Measurements from ENCODE around the gene ZNHIT3.
A peak's percentile ranks its signal among the peaks of the same experiment; 100 is the strongest.

ZNHIT3 gene

DNA sequence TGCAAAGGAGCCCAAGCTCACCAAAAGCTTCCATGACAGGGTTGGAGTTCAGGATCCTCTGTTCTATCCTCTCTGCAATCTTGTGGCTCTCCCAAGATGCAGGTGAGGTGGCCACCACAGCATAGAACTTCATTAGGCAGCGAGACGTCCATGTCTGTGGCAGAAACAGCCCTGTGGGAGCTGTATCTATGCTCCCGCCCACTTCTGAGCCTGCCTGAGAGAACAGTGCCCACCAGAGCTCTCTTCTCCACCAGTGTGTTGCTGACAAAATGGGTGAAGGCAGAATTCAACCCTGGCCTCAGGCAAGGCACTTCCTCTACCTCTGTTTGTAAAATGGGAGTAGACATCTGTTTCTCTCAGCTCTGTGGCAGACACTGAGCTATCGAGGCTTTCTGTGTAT is 29.4 kb downstream of the ZNHIT3 start:
- DNase-seq: no peak

DNA sequence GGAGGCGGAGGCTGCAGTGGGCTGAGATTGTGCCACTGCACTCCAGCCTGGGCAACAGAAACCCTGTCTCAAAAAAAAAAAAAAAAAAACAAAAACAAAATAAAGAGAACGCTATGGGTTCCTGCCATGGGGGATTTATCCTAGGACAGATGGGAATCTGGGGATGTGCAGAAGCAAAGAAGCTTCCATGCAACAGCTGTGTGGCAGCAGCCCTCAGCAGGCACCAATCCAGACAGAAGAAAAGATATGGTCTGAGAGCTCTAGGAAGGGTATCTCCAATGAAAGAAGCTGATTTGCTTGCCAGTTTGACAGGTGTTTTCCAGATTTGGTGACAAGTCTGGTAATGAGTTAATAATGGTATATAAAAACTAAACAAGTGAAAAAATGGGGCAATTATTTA is 36.6 kb downstream of the ZNHIT3 start:
- DNase-seq: no peak

DNA sequence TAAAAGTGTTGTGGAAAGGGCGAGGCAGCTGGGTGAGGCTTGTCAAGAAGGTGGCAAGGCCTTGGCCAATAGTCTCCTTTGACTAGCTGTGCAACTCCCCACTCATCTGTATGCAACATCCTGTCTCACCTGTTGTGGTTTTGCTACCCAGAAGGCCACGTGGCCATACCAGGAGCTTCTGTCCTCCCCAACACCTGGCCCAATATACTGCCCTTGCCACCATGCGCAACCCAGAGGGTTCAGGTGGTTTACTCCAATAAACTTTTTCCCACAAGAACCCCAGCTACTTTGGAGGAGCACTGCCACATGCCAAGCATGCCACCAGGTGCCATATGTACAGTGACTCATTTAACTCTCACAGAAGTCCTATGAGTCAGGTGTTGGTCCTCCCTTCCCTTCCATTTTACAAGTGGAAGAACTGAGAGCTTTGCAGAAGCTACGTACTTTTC is 38.0 kb downstream of the ZNHIT3 start:
- peak; percentile 27 for DNase-seq

DNA sequence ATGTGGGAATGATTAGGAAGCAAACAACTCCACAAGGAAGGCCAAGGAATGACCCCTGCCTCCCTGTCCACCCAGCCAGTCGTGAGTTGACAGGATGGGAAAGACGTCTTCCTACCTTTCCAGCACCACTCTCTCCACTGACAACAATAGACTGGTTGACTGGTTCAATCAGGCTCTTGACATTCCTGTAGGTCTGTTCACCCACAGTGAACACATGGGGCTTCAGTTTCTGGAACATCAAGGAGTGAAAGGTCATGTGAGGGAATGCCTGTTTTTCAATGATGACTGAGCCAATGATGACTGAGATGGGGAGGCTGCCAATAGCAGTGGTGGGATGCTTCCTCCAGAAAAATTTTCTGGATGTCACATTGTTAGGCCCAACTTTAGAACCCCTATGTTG is 38.6 kb downstream of the ZNHIT3 start:
- DNase-seq: no peak

DNA sequence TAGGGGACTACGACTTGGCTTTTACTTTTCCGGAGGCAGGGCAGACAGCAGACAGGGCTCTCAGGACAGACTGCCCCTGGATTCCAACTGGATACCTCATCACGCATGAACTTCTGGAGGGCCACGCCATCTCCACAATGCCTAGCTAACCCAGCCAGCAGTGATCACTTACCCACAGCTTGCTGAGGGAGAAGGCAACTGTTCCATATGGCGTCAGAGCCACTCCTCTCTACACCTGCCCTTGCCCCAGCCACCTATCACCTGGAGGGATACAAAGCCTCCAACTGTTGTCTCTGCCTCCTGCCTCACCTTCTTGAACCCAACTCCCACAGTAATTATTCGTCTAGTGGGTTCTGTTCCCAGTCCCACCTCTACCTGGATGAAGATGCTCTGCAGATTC is 39.4 kb downstream of the ZNHIT3 start:
- no peak for DNase-seq

DNA sequence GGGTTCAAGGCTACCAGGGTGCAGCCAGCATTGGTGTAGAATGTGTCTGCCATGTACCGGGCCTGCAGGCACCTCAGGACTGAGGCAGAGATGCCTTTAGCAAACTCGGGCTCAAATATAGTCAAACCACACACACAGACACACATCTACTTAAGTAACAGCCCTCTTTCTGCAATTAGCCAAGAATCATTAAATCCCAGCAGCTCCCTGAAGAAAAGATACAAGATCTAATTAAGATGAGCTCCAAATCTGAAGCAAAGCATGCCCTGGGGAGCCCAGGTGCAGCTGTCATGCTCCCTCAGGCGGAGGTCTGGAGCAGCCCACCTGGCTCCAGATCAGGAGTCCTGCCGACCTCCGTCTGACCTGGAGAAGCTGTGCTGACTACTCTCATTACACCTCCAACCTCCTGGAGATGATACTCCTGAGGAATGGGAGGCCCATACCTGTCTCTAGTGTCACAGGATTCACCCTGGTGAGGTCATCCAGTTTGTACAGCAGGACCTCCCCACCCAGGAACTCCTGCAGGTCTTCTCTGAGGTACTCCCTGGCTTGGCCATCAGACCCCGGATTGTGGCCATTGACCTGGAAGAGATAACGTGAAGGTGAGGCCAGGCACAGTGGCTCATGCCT is 41.3 kb downstream of the ZNHIT3 start:
- no peak for DNase-seq

DNA sequence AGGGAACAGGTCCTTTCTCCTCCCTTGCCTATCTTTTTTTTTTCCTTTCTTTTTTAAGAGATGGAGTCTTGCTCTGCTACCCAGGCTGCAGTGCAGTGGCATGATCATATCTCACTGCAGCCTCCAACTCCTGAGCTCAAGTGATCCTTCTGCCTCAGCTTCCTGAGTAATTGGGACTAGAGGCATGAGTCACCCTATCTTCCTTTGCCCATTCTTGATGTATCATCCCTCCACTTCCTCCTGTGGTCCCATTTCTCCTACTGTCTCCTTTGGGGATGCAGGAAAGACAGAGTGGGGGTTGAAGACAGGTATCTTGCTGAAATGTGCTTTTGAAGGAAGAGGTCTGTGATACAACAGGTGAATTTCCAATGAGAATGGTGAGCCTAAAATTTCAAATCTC is 42.6 kb downstream of the ZNHIT3 start:
- no peak for DNase-seq

DNA sequence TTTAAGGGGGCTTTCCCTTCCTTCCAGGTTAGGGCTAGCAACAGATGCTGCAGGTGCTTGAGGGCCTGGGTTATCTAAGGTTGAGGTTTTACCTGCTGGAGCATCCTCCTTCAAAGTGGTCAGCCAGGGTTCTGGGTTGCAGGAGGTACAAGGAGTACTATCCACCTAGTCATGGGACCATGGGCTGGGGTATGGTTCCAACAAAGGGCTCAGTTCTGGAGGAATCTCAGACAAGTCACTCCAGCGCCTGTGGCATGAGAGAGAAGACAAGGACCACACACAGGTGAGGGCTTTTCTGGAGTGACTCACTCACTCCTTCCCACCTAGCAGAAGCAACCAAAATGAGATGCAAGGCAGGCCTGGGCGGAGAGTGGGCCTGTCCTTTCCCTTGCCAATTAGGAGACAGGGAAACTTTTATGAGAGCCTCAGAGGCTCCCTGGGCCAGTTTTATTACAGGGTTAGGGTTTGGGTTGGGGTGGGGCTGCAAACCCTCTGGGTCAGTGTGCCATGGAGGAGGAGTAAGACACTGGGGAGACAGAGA is 46.0 kb downstream of the ZNHIT3 start:
- no peak for DNase-seq

DNA sequence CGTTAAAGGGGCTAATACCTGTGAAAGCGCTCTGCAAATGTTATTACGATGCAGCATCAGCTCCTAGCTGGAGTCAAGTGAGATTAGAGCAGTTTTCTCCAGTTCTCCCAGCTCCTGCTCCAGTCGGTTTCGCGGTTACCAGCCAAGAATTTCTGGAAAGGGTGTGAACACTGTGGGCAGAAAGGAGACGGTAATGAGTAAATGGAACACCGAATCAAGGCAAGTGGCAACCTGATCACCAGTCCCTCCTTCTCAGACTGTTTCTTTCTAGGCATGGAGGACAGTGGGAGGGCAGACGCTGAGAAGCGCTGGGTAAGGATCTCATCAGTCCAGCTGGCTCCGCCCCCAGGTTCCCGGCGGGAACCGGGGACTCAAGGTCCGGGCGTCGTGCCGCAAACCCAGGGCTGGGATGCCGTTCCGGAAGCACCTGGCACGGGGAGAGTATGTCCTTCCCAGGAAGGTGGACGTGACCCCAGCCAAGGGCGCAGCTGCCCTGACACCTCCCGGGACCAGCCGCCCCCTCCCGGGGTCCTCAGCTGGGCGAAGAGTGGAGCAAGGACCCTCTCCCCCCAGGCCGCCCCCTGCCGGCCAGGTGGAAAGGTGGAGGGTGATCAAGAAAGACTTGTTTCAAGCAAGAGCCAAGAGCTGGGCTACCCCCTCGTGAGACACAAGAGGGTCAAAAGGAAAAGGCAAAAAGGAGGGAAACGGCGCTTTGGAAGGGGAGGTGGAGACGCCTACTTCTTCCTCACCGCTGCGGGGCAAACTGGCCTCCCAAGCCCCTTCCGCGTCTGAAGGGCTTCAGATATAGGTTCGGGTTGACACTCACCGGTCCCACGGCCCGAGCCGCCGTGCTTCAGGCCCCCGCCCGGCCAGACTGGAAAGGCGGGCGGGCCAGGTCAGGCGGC is 47.7 kb downstream of the ZNHIT3 start:
- DNase-seq: peak; percentile 65

DNA sequence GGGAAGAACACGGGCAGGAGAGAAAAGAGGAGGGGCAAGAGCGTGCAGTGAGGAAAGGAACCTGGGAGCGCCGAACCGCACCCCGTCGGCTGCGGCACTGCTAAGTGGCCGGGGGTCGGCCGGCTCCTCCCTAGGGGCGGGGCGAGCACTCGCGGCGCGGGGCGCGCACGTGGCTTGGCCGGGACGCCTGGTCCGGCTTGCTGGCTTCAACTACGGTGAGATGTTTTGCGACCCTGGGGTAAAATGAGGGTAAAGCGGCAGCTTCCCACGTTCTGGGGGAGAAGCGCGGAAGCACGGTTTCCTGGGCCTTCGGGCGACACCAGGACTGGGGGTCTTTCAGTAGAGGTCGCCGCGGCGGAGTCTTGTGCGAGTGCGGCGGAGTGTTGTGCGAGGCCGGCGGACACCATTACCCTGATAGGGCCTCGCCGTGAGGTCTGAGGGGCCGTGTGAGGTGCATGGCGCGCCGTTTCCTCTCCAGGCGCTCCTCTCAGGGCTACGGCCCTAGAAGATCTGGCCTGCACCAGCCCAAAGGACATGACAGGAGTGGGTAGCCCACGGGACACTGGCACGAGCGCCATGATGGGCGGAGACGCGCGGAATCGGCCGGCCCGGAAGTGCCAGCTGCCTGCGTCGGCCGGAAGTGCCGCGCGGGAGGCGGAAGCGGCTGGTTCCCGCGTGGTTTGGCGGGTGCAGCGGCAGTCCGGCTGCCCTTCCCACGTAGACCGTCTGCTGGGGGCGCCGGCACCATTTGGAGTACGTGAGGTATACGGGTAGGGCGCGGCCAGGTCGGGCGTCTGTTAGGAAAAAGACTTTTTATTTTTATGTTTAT is 48.6 kb downstream of the ZNHIT3 start, which contains the start of the genes MYO19 and PIGW:
Gene MYO19 (minus strand): TSS at position 29 of the 829 bp plus-strand sequence. CDS start 2,330 bp downstream, outside the sequence.
Gene PIGW (plus strand): TSS at position 148 of the 829 bp plus-strand sequence. CDS start 2,115 bp downstream, outside the sequence.
- DNase-seq: peak; percentile 92

DNA sequence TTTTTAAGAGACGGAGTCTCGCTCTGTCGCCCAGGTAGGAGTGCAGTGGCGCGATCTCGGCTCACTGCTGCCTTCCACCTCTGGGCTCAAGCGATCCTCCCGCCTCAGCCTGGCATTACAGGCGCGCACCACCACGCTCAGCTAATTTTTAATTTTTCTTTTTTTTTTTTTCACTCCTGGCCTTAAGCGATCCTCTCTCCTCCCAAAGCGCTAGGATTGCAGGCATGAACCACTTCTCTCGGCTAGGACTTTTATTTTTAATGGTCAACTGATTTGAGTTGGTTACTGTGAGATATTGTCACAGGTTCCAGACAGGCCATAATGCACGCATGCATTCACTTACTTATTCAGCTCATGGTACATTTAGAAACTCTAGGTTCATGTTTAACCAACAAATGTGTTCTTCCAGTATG is 49.2 kb downstream of the ZNHIT3 start:
- no peak for DNase-seq

DNA sequence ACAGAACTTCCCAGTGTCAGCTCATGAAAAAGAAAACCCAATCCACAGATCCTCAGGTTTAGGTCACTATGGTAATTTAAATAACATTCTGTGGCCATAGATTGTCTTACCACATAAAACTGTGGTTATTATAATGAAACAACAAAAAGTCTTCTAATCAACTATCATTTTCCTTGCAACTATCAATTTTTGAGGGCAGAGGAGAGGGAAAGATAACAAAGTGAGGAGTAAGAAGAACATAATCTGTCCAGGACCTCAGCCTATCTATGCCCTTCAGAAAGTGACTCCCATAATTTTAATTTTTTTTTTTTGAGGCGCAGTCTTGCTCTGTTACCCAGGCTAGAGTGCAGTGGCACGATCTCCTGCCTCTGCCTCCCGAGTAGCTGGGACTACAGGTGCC is 54.2 kb downstream of the ZNHIT3 start:
- no peak for DNase-seq

DNA sequence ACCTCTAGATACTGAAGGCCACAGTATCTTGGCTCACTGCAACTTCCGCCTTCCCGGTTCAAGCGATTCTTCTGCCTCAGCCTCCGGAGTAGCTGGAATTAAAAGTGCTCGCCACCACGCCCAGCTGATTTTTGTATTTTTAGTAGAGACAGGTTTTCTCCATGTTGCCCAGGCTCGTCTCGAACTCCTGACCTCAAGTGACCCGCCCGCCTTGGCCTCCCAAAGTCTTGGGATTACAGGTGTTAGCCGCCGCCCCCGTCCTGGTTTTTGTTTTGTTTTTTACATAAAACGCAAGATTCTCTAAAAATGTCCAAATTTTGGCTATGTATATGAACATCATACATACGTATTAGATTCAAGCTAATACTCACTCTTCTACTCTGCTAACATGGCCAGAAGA is 56.3 kb downstream of the ZNHIT3 start:
- no peak for DNase-seq

DNA sequence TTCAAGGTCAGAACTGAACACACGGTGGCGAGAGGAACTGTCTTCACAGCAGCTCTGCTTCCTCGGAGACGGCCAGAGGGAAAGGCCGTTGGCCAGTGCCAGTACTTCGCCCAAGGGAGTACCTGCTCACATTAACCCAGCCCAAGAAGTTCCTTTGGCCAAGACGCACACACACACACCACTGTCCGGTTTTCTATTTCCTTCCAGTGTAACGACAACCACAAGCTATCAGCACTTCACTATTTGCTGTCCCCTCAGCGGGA is 57.5 kb downstream of the ZNHIT3 start:
- DNase-seq: peak; percentile 23

DNA sequence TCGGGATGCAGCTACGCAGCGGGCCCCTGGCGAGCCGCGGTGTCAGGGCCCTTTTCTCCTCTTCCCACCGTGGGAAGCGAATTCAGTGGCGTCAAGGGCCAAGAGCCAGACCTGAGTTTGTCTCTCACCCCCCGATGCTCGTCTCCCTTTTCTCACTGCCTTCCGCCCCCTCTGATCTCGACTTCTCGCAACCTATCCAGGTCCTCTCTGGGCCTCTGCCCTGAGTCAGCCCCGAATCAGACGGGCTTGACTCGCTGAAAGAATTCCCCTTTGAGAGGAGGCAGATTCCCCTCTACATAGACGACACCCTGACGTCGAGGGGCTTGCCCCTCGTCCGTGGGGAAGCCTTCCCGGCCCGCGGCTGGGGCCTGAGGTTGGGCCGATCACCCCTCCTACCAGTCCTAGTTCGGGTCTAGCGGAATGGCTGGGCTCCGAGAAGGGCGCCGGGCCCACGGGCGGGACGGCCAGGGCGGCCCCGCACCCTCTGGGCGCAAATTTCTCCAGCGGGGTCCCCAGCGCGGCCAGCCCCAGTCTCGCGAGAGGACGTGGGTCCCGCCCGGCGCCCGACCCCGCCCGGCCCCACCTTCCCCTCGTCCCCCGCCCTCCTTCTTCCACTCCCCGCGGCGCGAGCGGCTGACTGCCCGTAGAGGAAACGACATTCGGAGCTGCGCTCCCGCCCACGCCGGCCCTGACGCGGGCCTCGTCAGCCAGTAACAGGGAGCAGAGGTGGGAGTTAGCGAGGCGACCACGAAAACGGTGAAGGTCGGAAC is 58.0 kb downstream of the ZNHIT3 start, which contains the start of gene GGNBP2:
Gene GGNBP2 (plus strand): TSS at position 613 of the 770 bp plus-strand sequence. CDS start 806 bp downstream, outside the sequence.
- peak; percentile 94 for DNase-seq

DNA sequence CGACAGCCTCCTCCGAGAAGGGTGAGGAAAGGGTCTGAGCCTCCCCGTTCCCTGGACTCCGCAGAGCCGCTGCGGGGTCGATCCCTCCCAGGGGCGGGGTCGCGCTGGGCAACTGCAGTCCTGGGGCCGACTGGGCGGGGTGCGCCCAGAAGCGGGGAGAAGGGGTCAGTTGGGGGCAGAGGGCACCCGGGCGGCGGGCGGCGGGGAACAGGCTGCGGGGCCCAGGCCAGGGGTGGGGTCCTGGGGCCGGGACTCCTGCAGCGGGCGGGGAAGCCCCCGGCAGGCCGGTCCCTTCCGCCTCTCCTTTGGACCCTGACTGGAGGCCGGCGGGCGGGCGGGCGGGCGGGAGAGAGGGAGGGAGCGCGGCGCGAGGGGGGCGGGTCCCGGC is 58.6 kb downstream of the ZNHIT3 start:
- no peak for DNase-seq
